Activated naive CD8-positive, alpha-beta T cell treated with anti-CD3 and anti-CD28 coated beads, Interleukin-2, amount 50 U/mL, for 24 hours (primary cell): ENCODE measurements around the gene ARHGAP21.
"Not testable (repeated sequence)": the region's sequence is repeated elsewhere in the genome, so short reads cannot be mapped to it uniquely, and the experiment has no call there.

Experiments used
- ATAC-seq: fragments of 150-1000 bp; cut with Tn5 transposase; one replicate; pipeline ENCODE4 v1.10.0; 2021
- DNase-seq: peaks from one replicate; pipeline ENCODE4 v3.0.0; 2021
- H3K27ac Mint-ChIP-seq: one replicate; pipeline ENCODE4 v1.8.0; 2021; ENCODE audit warnings: mild to moderate bottlenecking, mixed read lengths
- H3K27me3 Mint-ChIP-seq: one replicate; pipeline ENCODE4 v1.8.0; 2021; ENCODE audit warnings: mixed read lengths
- H3K36me3 Mint-ChIP-seq: one replicate; pipeline ENCODE4 v1.8.0; 2021; ENCODE audit warnings: low read depth, mixed read lengths
- H3K4me1 Mint-ChIP-seq: one replicate; pipeline ENCODE4 v1.8.0; 2021; ENCODE audit warnings: mixed read lengths
- H3K4me3 Mint-ChIP-seq: one replicate; pipeline ENCODE4 v1.8.0; 2021; ENCODE audit warnings: mild to moderate bottlenecking, moderate library complexity, mixed read lengths
- H3K9me3 Mint-ChIP-seq: one replicate; pipeline ENCODE4 v1.8.0; 2021; ENCODE audit warnings: mixed read lengths

The ARHGAP21 gene

DNA sequence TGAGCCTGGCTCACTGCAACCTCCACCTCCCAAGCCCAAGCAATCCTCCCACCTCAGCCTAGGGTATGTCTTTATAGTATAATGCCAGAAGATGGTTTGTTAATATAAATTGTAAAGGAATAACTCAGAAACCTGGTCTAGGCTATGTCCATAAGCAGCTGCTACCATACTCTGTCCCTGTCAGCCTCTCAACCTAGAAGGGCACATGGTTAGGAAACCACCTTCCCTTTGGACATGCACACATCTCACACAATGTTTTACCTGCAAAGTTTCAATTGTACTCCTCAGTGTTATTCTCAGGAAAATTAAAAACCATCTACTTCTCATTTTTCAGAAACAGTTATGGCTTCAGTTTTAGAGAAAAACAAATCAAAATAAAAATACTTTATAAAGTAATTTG is 40.1 kb downstream of the ARHGAP21 start:
- no peaks in the 10 kb centered on the region for H3K27me3 Mint-ChIP-seq
- no peaks in the 10 kb centered on the region for H3K36me3 Mint-ChIP-seq
- DNase-seq (no peak), ATAC-seq (no peak)
- H3K4me1 Mint-ChIP-seq: peaks cover 2% of the 10 kb centered on the region
- no peaks in the 10 kb centered on the region for H3K9me3 Mint-ChIP-seq
- no peak overlapping the region for H3K27ac Mint-ChIP-seq
- H3K4me3 Mint-ChIP-seq: no peak overlapping the region

DNA sequence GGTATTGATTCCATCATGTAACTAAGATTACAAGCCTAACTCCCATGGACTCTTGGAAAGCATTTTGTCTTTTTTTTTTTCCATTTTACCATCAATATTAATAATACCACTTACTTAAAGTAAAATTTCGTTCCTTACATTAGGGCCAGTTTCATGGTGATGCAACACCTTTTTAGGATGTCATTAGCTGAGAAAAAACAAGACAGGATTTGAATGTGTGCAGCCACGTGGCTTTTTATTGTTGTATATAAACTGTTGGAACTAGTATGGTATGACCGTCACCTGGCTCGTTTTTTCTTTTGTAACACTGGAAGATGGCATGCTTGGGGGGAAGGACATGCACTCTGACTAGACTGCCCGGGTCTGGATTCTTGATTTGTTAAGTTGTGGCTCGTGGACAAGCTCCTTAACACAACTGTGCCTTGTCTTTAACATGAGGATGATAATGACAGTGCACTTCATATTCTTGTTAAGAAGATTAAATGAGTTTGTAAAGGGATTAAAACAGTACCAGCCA is 42.1 kb downstream of the ARHGAP21 start:
- Mint-ChIP-seq H3K4me1 (no peaks in the 10 kb centered on the region), H3K27ac (no peak overlapping the region), H3K36me3 (no peaks in the 10 kb centered on the region), H3K4me3 (no peak overlapping the region), H3K27me3 (no peaks in the 10 kb centered on the region), H3K9me3 (no peaks in the 10 kb centered on the region)
- ATAC-seq (no peak), DNase-seq (no peak)

DNA sequence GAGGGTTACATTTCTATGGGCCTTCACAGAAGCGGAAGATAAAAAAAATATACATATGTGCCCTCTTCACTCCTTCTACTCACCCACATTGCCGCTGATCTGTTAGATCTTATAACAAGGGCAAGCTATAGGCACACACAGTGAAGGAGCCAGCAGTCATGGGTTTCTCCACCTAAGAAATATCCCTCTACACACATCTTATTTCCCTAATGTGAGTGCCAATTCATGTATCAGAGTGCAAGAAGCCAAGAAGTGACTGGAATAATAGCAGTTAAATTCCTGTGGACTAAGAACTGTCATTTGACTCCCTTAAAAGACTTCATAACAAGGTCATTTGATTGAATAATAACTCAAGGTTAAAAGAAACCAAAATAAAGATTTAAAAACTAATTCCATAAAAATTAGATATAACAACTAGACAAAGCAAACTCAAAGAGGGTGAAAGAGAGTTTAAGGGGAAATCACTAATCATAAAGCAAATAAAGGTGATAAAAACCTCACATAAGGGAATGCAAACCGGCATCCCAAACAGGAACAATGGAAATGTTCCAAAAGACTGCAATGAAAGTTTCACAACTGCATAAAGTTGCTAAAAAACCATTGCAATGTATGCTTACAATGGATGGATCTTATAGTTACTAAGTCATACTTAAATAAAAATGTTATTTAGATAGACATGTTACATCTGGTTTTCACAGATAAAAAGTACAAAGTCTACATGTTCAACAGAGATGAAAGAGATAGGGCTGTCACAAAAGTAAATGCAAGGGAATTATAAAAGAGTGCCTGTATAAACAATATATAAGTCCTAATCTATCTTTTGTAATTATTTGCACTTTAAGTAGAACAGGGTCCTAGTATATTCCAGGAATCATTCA is 42.8 kb downstream of the ARHGAP21 start:
- no peak for DNase-seq
- ATAC-seq: no peak
- H3K9me3 Mint-ChIP-seq: no peaks in the 10 kb centered on the region
- no peak overlapping the region for H3K4me3 Mint-ChIP-seq
- peaks cover 3% of the 10 kb centered on the region for H3K4me1 Mint-ChIP-seq
- no peak overlapping the region for H3K27ac Mint-ChIP-seq
- H3K27me3 Mint-ChIP-seq: no peaks in the 10 kb centered on the region
- H3K36me3 Mint-ChIP-seq: no peaks in the 10 kb centered on the region

DNA sequence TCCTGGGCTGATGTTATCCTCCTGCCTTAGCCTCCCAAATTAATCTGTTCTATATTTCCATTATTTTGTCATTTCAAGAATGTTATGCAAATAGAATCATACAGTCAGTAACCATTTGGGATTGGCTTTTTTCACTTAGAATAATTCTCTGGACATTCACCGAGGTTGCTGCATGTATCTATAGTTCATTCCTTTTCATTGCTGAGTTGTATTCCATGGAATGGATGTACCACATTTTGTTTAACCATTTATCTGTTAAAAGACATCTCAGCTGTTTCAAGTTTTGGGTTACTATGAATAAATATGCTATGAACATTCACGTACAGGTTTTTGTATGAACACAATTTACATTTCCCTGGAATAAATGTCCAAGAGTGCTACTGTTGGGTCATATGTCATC is 44.9 kb downstream of the ARHGAP21 start:
- no peaks in the 10 kb centered on the region for H3K27me3 Mint-ChIP-seq
- DNase-seq: no peak
- no peak overlapping the region for H3K4me3 Mint-ChIP-seq
- H3K36me3 Mint-ChIP-seq: no peaks in the 10 kb centered on the region
- no peaks in the 10 kb centered on the region for H3K9me3 Mint-ChIP-seq
- no peak for ATAC-seq
- no peak overlapping the region for H3K27ac Mint-ChIP-seq
- peaks cover 6% of the 10 kb centered on the region for H3K4me1 Mint-ChIP-seq

DNA sequence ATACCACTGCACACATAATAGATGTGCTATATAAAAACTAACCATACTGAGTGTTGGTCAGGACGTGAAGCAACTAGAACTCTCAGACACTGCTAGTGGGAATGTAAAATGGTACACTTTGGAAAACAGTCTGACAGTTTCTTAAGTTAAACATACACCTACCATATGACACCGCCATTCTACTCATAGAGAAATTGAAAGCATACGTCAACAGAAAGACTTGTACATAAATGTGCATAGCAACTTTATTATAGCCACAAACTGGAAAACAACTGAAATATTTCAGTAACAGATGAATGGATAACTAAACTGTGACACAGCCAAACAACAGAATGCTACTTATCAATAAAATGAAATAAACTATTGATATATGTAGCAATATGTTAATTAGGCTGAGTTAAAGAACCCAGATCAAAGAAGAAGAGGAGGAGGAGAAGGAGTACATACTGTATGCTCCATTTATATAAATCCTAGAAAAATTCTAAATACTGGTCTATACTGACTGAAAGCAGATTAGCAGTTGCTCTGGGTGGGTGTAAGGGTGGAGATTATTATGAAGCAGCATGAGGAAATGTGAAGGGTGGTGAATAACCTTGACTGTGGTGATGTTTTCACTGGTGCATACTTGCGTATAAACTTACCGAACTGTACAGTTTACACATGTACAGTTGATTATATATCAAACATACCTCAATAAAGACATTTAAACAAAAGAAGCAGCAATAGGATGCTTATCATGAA is 48.6 kb downstream of the ARHGAP21 start:
- Mint-ChIP-seq H3K4me3 (no peak overlapping the region), H3K36me3 (no peaks in the 10 kb centered on the region), H3K27me3 (no peaks in the 10 kb centered on the region), H3K4me1 (peaks cover 6% of the 10 kb centered on the region), H3K9me3 (no peaks in the 10 kb centered on the region), H3K27ac (no peak overlapping the region)
- no peak for ATAC-seq
- no peak for DNase-seq

DNA sequence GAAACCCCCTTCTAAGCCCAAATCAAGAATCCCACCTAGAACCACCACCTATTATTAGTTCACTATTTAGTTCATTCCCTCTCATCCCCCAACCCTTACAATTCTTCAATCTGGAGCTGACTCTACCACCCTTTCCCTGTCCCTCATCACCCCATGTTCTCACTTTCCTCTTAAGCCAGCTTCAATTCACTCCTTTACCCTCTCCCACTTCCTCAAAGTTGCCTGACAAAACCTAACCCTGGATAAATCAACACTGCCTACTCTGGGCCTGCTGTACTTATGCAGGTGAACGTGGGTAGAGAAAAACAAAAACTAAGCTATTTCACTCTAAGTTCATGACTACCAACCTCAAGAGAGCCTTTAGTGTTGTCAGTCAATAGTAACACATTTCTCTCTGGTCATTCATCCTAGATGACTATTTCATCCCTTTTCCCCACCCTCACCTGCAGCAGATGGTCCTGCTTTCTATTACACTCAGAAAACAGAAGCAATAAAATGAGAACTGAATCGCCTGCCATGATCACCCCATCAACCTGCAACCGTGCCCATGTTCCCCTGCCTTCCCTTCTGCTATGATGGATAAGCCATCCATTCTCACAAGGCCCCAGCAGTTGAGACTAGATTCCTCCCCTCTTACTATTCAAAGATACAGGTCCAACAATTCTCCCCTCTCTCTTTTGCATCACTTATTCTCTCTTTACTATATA is 52.6 kb downstream of the ARHGAP21 start:
- Mint-ChIP-seq H3K4me3 (no peak overlapping the region), H3K4me1 (peaks cover 4% of the 10 kb centered on the region), H3K27ac (no peak overlapping the region), H3K9me3 (no peaks in the 10 kb centered on the region), H3K27me3 (no peaks in the 10 kb centered on the region), H3K36me3 (no peaks in the 10 kb centered on the region)
- no peak for ATAC-seq
- DNase-seq: no peak

DNA sequence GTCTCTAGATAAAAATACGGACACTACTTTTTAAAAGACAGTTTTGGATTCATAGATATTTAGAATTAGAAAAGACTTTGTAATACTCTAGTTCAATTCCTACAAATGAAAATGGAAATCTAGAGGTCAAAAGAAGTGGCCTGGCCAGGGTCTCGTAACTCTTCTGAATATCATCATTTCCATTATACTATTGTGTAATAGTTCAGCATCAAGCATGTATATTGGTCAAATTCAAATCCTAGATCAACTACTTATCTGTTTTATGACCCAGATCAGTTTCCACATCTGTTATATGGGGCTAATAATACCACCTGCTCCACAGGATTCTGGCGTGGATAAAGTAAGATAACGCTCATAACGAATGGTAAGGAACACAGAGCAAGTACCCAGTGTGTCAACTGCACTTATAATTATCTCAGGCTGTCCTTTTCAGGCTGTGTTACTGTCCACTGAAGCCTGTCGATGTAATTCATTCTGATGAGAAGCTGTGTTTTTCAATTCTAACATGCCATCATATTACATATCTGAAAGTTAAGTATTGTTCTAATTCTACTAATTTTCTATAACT is 54.3 kb downstream of the ARHGAP21 start:
- no peak for DNase-seq
- Mint-ChIP-seq H3K27me3 (no peaks in the 10 kb centered on the region), H3K27ac (no peak overlapping the region), H3K4me1 (no peaks in the 10 kb centered on the region), H3K36me3 (no peaks in the 10 kb centered on the region), H3K4me3 (no peak overlapping the region), H3K9me3 (no peaks in the 10 kb centered on the region)
- no peak for ATAC-seq

DNA sequence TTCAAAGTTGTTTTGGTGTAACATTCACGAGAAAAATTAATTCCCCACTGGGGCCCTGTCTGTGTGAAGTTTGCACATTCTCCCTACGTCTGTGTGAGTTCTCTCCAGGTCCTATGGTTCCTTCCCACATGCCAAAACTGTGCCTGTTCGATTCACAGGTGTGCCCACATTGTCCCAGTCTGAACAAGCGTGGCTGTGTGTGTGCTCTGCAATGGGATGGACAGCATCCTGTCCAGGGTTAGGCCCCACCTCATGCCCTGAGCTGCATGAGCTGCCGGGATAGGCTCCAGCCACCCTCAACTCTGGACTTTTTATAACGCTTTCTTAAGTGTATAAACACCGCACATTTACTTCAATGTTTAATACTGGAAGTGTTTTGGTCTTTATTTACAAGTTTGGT is 55.4 kb downstream of the ARHGAP21 start:
- H3K27ac Mint-ChIP-seq: no peak overlapping the region
- H3K36me3 Mint-ChIP-seq: no peaks in the 10 kb centered on the region

DNA sequence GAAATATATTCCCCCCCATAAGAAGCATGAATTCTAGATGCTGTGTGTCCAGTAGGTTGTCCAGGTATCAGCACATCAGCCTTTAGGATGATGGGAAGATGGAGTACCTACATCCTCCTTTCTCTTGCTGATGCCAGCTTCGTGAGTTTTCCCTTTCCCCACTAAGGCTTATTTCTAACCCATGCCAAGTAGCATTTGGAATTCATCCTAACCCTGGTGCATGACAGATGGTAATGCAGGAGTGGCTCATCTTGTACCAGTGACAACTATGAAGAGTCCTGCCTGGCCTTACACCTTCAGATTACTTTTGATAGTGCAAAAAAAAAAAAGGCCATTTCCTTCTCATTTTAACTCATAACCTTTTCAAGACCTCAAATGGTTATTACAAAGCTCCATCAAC is 58.7 kb downstream of the ARHGAP21 start:
- H3K4me3 Mint-ChIP-seq: no peak overlapping the region
- H3K27ac Mint-ChIP-seq: no peak overlapping the region
- ATAC-seq: no peak

More for the DNA sequence above, 55.4 kb downstream of the ARHGAP21 start:
- Mint-ChIP-seq H3K4me3 (no peak overlapping the region), H3K27me3 (no peaks in the 10 kb centered on the region), H3K9me3 (no peaks in the 10 kb centered on the region), H3K4me1 (no peaks in the 10 kb centered on the region)
- DNase-seq: no peak
- ATAC-seq: no peak

DNA sequence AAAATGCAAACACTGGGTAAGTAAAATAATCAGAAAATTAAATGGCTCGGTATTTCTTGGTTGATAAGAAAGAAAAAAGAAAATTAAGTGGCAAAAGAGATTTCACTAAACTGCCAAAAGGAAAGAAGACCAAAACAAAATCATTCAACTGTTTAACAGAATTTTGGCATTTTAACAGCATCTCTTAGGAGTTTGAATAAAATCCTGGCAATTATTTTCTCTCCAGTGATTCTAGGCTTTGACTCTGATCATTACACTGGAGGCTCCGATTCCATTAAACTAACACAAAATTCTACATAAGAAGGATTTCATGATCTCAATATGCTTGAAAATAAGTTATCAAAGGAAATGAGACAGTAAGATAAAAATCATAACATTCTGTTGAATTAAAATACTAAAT is 62.3 kb downstream of the ARHGAP21 start:
- Mint-ChIP-seq H3K27ac (no peak overlapping the region), H3K36me3 (no peaks in the 10 kb centered on the region), H3K9me3 (no peaks in the 10 kb centered on the region), H3K4me3 (no peak overlapping the region), H3K27me3 (no peaks in the 10 kb centered on the region), H3K4me1 (peaks cover 3% of the 10 kb centered on the region)
- DNase-seq: no peak
- no peak for ATAC-seq

More for the DNA sequence above, 58.7 kb downstream of the ARHGAP21 start:
- H3K4me1 Mint-ChIP-seq: no peaks in the 10 kb centered on the region
- DNase-seq: no peak
- H3K27me3 Mint-ChIP-seq: no peaks in the 10 kb centered on the region
- no peaks in the 10 kb centered on the region for H3K9me3 Mint-ChIP-seq
- H3K36me3 Mint-ChIP-seq: no peaks in the 10 kb centered on the region

DNA sequence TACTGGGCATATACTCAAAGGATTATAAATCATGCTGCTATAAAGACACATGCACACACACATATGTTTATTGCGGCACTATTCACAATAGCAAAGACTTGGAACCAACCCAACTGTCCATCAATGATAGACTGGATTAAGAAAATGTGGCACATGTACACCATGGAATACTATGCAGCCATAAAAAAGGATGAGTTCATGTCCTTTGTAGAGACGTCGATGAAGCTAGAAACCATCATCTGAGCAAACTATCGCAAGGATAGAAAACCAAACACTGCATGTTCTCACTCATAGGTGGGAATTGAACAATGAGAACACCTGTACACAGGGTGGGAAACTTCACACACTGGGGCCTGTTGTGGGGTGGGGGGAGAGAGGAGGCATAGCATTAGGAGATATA is 65.4 kb downstream of the ARHGAP21 start:
- H3K27me3 Mint-ChIP-seq, H3K4me1 Mint-ChIP-seq, H3K4me3 Mint-ChIP-seq, H3K36me3 Mint-ChIP-seq, DNase-seq, H3K27ac Mint-ChIP-seq, ATAC-seq, H3K9me3 Mint-ChIP-seq: not testable (repeated sequence)

DNA sequence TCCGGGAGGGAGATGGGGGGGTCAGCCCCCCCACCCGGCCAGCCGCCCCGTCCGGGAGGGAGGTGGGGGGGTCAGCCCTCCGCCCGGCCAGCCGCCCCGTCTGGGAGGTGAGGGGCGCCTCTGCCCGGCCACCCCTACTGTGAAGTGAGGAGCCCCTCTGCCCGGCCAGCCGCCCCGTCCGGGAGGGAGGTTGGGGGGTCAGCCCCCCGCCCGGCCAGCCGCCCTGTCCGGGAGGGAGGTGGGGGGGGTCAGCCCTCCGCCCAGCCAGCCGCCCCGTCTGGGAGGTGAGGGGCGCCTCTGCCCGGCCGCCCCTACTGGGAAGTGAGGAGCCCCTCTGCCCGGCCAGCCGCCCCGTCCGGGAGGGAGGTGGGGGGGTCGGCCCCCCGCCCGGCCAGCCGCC is 67.4 kb downstream of the ARHGAP21 start:
- peaks cover 15% of the 10 kb centered on the region for H3K4me1 Mint-ChIP-seq
- not testable (repeated sequence) for H3K27ac Mint-ChIP-seq, H3K36me3 Mint-ChIP-seq, H3K27me3 Mint-ChIP-seq, H3K4me3 Mint-ChIP-seq, DNase-seq, H3K9me3 Mint-ChIP-seq, ATAC-seq

DNA sequence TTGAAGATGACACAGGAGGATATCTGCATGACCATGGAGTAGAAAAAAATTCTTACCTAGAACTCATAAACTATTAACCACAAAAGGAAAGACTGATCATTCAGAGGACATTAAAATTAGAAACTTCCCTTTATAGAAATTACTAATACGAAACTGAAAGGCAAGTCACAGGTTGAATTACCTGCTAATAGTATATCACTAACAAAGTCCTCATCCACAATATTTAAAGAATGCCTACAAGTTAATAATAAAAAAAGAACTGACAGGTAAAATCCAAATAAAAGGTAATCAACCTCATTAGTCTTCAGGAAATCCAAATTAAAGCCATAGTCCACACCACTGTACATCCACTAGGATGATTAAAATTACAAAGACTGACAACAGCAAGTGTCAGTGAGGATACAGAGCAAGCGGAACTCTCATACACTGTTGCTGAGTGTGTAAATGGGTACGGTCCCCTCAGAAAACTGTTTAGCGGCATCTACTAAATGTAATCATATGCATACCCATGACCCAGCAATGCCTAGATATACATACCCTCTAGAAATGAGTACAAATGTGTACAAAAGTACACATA is 71.2 kb downstream of the ARHGAP21 start:
- no peak overlapping the region for H3K27ac Mint-ChIP-seq
- DNase-seq (no peak), ATAC-seq (no peak)
- peaks cover 13% of the 10 kb centered on the region for H3K4me1 Mint-ChIP-seq
- no peaks in the 10 kb centered on the region for H3K9me3 Mint-ChIP-seq
- no peak overlapping the region for H3K4me3 Mint-ChIP-seq
- H3K36me3 Mint-ChIP-seq: peaks cover 4% of the 10 kb centered on the region
- H3K27me3 Mint-ChIP-seq: no peaks in the 10 kb centered on the region

DNA sequence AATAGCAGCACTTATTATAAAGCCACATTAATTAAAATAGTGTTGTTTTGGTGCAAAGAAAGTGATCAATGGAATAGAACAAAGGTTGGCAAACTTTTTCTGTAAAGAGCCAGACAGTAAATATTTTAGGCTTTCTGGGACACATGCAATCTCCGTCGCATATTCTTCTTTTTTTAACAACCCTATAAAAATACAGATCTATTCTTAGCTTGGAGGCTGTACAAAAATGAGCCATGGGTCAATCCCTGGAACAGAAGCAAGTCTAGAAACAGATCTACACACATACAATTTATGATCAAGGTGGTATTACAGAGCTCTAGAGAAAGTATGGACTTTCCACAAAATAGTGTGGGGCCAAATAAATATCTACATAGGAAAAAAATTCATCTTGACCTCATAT is 71.8 kb downstream of the ARHGAP21 start:
- Mint-ChIP-seq H3K4me3 (no peak overlapping the region), H3K9me3 (no peaks in the 10 kb centered on the region), H3K27ac (no peak overlapping the region), H3K4me1 (peaks cover 13% of the 10 kb centered on the region), H3K36me3 (peaks cover 4% of the 10 kb centered on the region), H3K27me3 (no peaks in the 10 kb centered on the region)
- ATAC-seq (no peak), DNase-seq (no peak)
